Gastrocnemius medialis (tissue), 4 donors: ENCODE measurements around the gene GATAD1. TPM values are rescaled to one million over a fixed set of nuclear protein-coding genes. Genes with fewer than 3 reads are reported as not detected.

Experiments used
- ATAC-seq, 2 donors: fragments of 150-250 bp; one replicate each; pipeline ENCODE4 v1.9.1; 2016
- DNase-seq, 2 donors: peaks; one replicate each; pipeline ENCODE4 v3.0.0-alpha.2; 2019
- H3K27ac ChIP-seq, 4 donors: fragments of 200-600 bp; sonication (generic); 1 replicate in 1 of 4; 2 replicates in 3 of 4; pipeline ENCODE4 v1.5.1; 2016 to 2018; ENCODE audit warnings: mild to moderate bottlenecking in 2 of 4, moderate library complexity in 1 of 4
- H3K27me3 ChIP-seq, 3 donors: fragments of 200-600 bp; sonication (generic) in 2 of 3; 1 replicate in 1 of 3; 2 replicates in 2 of 3; pipeline versions ENCODE4 v1.5.1 to v1.6.0; 2016 to 2019; ENCODE audit warnings: mild to moderate bottlenecking in 1 of 3, moderate library complexity in 1 of 3
- H3K36me3 ChIP-seq, 2 donors: fragments of 200-600 bp; sonication (generic) in 1 of 2; one replicate each; pipeline ENCODE4 v1.5.1; 2017 to 2018
- H3K4me1 ChIP-seq, 2 donors: fragments of 200-600 bp; sonication (generic) in 1 of 2; one replicate each; pipeline ENCODE4 v1.5.1; 2016 to 2017; ENCODE audit warnings: mild to moderate bottlenecking in 2 of 2
- H3K4me3 ChIP-seq, 4 donors: fragments of 200-600 bp; sonication (generic) in 3 of 4; 1 replicate in 1 of 4; 2 replicates in 3 of 4; pipeline ENCODE4 v1.5.1; 2016 to 2019; ENCODE audit warnings: mild to moderate bottlenecking in 2 of 4
- H3K9me3 ChIP-seq, 3 donors: fragments of 200-600 bp; sonication (generic) in 2 of 3; 1 replicate in 1 of 3; 2 replicates in 2 of 3; pipeline ENCODE4 v1.5.1; 2016 to 2019
- POLR2A ChIP-seq, 2 donors: fragments of 450-650 bp; IDR thresholded peaks; one replicate each; pipeline ENCODE4 v1.6.1; 2017; ENCODE audit warnings: antibody characterized with exemption in 2 of 2, mild to moderate bottlenecking in 2 of 2, moderate library complexity in 2 of 2
- in situ Hi-C, 4 donors: fragments of 200-750 bp; cut with MboI; loops; one replicate each; pipeline versions ENCODE4 v1.15.0 to v1.8.0; 2017; ENCODE audit warnings: low sequenced_read_pairs in 4 of 4
- intact Hi-C: fragments of 100-400 bp; cut with DNase I; formaldehyde crosslinking; loops from one replicate; pipeline ENCODE4 v1.15.1; 2023; ENCODE audit warnings: low total_unique reads
- total RNA-seq, 4 donors: library from RNA; depleted of rRNA; stranded (reverse); fragments of >200 nt; gene quantifications; one replicate each; pipeline versions ENCODE4 v1.1.0 to v1.2.3, GENCODE V29; 2016
- TF ChIP-seq, protein P1 (sequence below), 5 experiments: fragments of 450-650 bp in 3 of 5; fragments of 200-600 bp in 2 of 5; sonication (generic) in 2 of 5; IDR thresholded peaks in 4 of 5; conservative IDR thresholded peaks in 1 of 5; 1 replicate in 4 of 5; 2 replicates in 1 of 5; pipeline ENCODE4 v1.5.1; 2016 to 2019; ENCODE audit warnings: antibody characterized with exemption in 5 of 5, mild to moderate bottlenecking in 3 of 5, moderate library complexity in 3 of 5

The GATAD1 gene
- total RNA-seq, 4 donors from 2014 or later = 7.3 to 29.8 (median 8.3) TPM

DNA sequence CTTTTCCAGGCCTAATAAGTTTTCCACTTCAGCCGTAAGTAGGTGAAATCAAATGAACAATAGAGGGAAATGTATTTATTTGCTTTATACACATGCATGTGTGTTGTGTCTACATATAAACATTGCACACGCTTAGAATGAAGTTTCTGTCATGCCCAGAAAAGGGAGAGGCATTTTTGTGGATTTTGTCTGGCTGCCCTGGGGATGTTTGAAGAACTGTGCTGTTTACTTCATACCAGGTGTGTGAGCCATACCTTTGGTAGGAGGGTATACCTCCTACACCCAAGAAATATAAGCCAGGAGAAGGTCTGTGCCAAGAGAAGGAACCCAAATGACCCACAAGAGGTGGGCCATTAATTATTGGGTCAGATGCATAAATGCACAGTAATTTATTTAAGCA, 12.8 kb downstream of the GATAD1 start:
- no peak for ATAC-seq

GRCh38 chr7:92460510-92460909, 13.2 kb downstream of the GATAD1 start:
- peaks cover 0 to 49% of the 10 kb centered on the region in 2 donors for H3K36me3 ChIP-seq
- H3K4me1 ChIP-seq = no peaks in the 10 kb centered on the region
- TF ChIP-seq POLR2A (IDR thresholded peaks at IDR 0.05) = no peak
- TF ChIP-seq, protein P1, sequence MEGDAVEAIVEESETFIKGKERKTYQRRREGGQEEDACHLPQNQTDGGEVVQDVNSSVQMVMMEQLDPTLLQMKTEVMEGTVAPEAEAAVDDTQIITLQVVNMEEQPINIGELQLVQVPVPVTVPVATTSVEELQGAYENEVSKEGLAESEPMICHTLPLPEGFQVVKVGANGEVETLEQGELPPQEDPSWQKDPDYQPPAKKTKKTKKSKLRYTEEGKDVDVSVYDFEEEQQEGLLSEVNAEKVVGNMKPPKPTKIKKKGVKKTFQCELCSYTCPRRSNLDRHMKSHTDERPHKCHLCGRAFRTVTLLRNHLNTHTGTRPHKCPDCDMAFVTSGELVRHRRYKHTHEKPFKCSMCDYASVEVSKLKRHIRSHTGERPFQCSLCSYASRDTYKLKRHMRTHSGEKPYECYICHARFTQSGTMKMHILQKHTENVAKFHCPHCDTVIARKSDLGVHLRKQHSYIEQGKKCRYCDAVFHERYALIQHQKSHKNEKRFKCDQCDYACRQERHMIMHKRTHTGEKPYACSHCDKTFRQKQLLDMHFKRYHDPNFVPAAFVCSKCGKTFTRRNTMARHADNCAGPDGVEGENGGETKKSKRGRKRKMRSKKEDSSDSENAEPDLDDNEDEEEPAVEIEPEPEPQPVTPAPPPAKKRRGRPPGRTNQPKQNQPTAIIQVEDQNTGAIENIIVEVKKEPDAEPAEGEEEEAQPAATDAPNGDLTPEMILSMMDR (IDR thresholded peaks at IDR 0.05 in 4 of 5, conservative IDR thresholded peaks at IDR 0.05 in 1 of 5) = no peak
- no peaks in the 10 kb centered on the region for H3K27me3 ChIP-seq
- no peak for DNase-seq
- intact Hi-C loops (no loop called here), in situ Hi-C loops (no loop called here)
- no peak for ATAC-seq
- H3K9me3 ChIP-seq = no peaks in the 10 kb centered on the region
- no peak overlapping the region for H3K27ac ChIP-seq
- no peak overlapping the region for H3K4me3 ChIP-seq

More for the DNA sequence above, 12.8 kb downstream of the GATAD1 start:
- TF ChIP-seq, protein P1 (IDR thresholded peaks at IDR 0.05 in 4 of 5, conservative IDR thresholded peaks at IDR 0.05 in 1 of 5) = no peak
- no peak for TF ChIP-seq POLR2A (IDR thresholded peaks at IDR 0.05)
- Histone ChIP-seq H3K36me3 (peaks cover 0 to 51% of the 10 kb centered on the region in 2 donors), H3K9me3 (no peaks in the 10 kb centered on the region), H3K4me1 (no peaks in the 10 kb centered on the region), H3K27ac (no peak overlapping the region), H3K4me3 (no peak overlapping the region), H3K27me3 (no peaks in the 10 kb centered on the region)
- intact Hi-C loops = no loop called here
- no peak for DNase-seq
- in situ Hi-C loops = no loop called here

DNA sequence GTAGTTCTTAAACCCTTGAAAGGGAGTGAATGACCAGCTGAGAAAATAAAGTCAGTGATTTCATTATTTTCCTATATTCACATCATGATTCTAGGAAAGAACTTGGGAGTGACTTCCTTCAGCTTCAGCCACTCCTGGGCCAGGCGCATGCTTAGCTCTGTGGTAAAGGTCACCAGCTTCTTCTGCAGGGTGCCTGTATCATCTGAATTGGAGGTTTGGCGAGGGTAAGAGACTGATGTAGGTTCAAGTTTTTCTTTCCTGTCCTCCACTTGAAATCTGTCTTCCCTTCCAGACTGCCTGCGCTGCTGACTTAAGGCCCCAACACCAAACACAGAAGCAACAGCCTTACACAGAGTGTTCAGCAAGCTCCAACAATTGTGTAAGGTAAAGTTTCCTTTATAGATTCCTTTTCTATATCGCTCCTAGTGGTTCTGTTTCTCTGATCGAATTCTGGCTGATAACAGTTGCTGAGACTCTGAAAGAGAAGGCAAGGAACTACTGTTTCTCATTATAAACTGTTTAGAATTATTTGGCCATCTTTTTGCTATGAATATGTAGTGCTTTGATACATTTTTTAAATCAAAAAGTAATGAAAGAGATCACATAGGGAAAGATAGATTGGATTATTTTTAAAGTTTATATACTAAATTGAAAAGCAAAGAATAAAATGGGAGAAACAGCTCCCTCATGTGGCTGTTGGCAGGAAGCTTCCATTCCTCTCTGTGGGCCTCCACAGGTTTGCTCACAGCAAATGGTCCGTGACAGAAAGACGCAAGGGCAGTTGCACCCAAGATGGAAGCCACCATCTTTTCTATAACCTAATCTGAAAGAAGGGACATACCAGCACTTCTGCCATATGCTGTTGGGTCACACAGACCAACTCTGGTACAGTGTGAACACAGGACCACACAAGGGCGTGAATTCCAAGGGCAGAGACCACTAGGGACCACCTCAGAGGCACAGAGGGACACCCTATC, 14.0 kb downstream of the GATAD1 start:
- H3K27ac ChIP-seq = no peak overlapping the region
- ATAC-seq (no peak), DNase-seq (no peak)
- no peaks in the 10 kb centered on the region for H3K4me1 ChIP-seq
- intact Hi-C loops = no loop called here
- no peaks in the 10 kb centered on the region for H3K9me3 ChIP-seq
- H3K36me3 ChIP-seq = peaks cover 0 to 41% of the 10 kb centered on the region in 2 donors
- no peak overlapping the region for H3K4me3 ChIP-seq
- H3K27me3 ChIP-seq = no peaks in the 10 kb centered on the region
- TF ChIP-seq POLR2A (IDR thresholded peaks at IDR 0.05) = no peak
- TF ChIP-seq, protein P1 (IDR thresholded peaks at IDR 0.05 in 4 of 5, conservative IDR thresholded peaks at IDR 0.05 in 1 of 5) = peak in 1 of 5 experiments; percentile 22
- in situ Hi-C loops = no loop called here

GRCh38 chr7:92462560-92462959, 15.3 kb downstream of the GATAD1 start:
- H3K27me3 ChIP-seq = no peaks in the 10 kb centered on the region
- ATAC-seq (no peak), DNase-seq (no peak)
- peaks cover 0 to 32% of the 10 kb centered on the region in 2 donors for H3K36me3 ChIP-seq
- in situ Hi-C loops = no loop called here
- no peaks in the 10 kb centered on the region for H3K9me3 ChIP-seq
- H3K27ac ChIP-seq = no peak overlapping the region
- intact Hi-C loops = no loop called here
- no peak for TF ChIP-seq POLR2A (IDR thresholded peaks at IDR 0.05)
- TF ChIP-seq, protein P1 (IDR thresholded peaks at IDR 0.05 in 4 of 5, conservative IDR thresholded peaks at IDR 0.05 in 1 of 5) = no peak
- no peaks in the 10 kb centered on the region for H3K4me1 ChIP-seq
- no peak overlapping the region for H3K4me3 ChIP-seq
